GM19238 (cell line): Measurements from ENCODE around the gene PTPRC.
"Not testable (repeated sequence)": the region's sequence is repeated elsewhere in the genome, so short reads cannot be mapped to it uniquely, and the experiment has no call there.

Experiments
- DNase-seq: peaks from one replicate; pipeline ENCODE4 v3.0.0; 2011; ENCODE audit warnings: low spot score; ENCODE audit not compliant: insufficient read length

PTPRC gene

GRCh38 chr1:198638894-198639635, at the start of gene PTPRC:
Gene PTPRC, plus strand, starts transcription at chr1:198639040. Its CDS starts 229 bp downstream, at chr1:198639269.
- DNase-seq: no peak

- DNase-seq: no peak
These were observed 48.4 kb upstream of the PTPRC start for GRCh38 chr1:198590454-198590853.

GRCh38 chr1:198595765-198596164, 43.1 kb upstream of the PTPRC start:
- DNase-seq: no peak

- no peak for DNase-seq
These were observed 41.0 kb upstream of the PTPRC start for GRCh38 chr1:198597690-198598430.

GRCh38 chr1:198598796-198599321, 40.0 kb upstream of the PTPRC start:
- no peak for DNase-seq

- no peak for DNase-seq
These were observed 39.1 kb upstream of the PTPRC start for GRCh38 chr1:198599749-198600148.

- DNase-seq: no peak
These were observed 37.9 kb upstream of the PTPRC start for GRCh38 chr1:198600906-198601305.

GRCh38 chr1:198601310-198601709, 37.5 kb upstream of the PTPRC start:
- DNase-seq: not testable (repeated sequence)

GRCh38 chr1:198601936-198602889, 36.6 kb upstream of the PTPRC start:
- no peak for DNase-seq

GRCh38 chr1:198604975-198605374, 33.9 kb upstream of the PTPRC start:
- no peak for DNase-seq

GRCh38 chr1:198605406-198605805, 33.4 kb upstream of the PTPRC start:
- DNase-seq: no peak

GRCh38 chr1:198606020-198606438, 32.8 kb upstream of the PTPRC start:
- DNase-seq: no peak

- no peak for DNase-seq
These were observed 31.1 kb upstream of the PTPRC start for GRCh38 chr1:198607714-198608113.

GRCh38 chr1:198610362-198610761, 28.5 kb upstream of the PTPRC start:
- no peak for DNase-seq

GRCh38 chr1:198611219-198611618, 27.6 kb upstream of the PTPRC start:
- no peak for DNase-seq

- no peak for DNase-seq
These were observed 26.2 kb upstream of the PTPRC start for GRCh38 chr1:198612471-198613260.

- DNase-seq: no peak
These were observed 21.4 kb upstream of the PTPRC start for GRCh38 chr1:198617406-198617805.

- DNase-seq: no peak
These were observed 19.3 kb upstream of the PTPRC start for GRCh38 chr1:198619375-198620140.

GRCh38 chr1:198620218-198620617, 18.6 kb upstream of the PTPRC start:
- DNase-seq: no peak
